GM12891 (cell line): ENCODE results near the gene BCR.

Experiments
- POLR2A ChIP-seq: IDR thresholded peaks from 2 replicates; pipeline ENCODE4 v1.6.1; 2011; ENCODE audit warnings: low read depth, low read length, control low read depth
- POLR2AphosphoS5 ChIP-seq: IDR thresholded peaks from 2 replicates; pipeline ENCODE4 v1.6.1; 2011; ENCODE audit warnings: low read depth, low read length, control low read depth
- SPI1 ChIP-seq: IDR thresholded peaks from 2 replicates; pipeline ENCODE4 v1.6.1; 2011; ENCODE audit warnings: low read depth, low read length, control low read depth

GRCh38 chr22:23260645-23261581 lies 80.6 kb downstream of the BCR start:
- TF ChIP-seq POLR2A (no peak), SPI1 (no peak), POLR2AphosphoS5 (no peak)
